Frontal cortex (tissue), 4 donors: ENCODE results near the gene MAP2K3. TPM values are rescaled to one million over a fixed set of nuclear protein-coding genes. Genes with fewer than 3 reads are reported as not detected.
"Not testable (repeated sequence)": the region's sequence is repeated elsewhere in the genome, so short reads cannot be mapped to it uniquely, and the experiment has no call there.

ENCODE experiments used
- DNase-seq, 2 donors: peaks; one replicate each; pipeline ENCODE4 v3.0.0; 2012; ENCODE audit warnings: low spot score in 2 of 2
- FAIRE-seq: peaks from 2 replicates; lab custom pipeline; 2012; peaks lifted over from hg19 to GRCh38; lab: Jason Lieb, UNC
- total RNA-seq: library from RNA; depleted of rRNA; stranded (reverse); fragments of >200 nt; gene quantifications from one replicate; pipeline ENCODE4 v1.2.3, GENCODE V29; 2014
- donor health status: control.
- donor health status: control.
- donor health status: control.

MAP2K3 gene
- total RNA-seq, 1 donor from 2014 or later: 2.0 TPM

DNA sequence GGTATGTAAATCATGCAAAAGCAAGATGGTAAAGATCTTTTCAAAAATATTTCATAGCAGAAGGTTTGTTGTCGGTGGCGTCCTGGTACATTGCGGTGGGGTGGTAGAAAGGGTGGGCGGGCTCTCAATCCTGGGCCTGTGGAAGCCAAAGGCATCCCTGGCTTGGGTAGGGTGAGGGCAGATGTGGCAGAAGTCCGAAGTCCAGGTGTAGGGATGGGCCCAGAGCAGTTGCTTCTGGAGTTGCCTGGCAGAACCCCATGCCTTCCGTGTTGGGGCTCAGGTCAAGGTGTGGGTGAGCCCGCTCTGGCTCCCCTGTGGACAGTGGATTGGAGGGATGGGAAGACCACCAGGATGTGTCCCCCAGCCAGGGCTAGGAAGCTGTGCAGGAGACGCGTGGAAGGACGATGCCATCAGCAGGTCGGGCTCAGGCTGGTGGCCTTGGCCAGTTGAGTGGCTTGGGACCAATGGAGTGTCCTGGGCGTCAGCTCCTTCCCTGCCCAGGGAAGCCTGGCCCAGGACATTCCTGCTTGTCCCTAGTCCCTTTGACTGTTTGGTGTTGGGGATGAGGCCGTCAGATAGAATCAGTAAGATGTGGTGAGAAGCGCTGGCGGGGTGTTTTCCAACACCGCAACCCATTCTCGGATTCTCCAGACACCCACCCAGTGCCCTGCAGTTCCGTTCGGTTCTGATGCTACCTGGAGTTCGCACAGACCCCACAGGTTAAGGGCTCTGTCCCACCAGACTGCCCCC lies 21.1 kb downstream of the MAP2K3 start:
- FAIRE-seq, DNase-seq: not testable (repeated sequence)

DNA sequence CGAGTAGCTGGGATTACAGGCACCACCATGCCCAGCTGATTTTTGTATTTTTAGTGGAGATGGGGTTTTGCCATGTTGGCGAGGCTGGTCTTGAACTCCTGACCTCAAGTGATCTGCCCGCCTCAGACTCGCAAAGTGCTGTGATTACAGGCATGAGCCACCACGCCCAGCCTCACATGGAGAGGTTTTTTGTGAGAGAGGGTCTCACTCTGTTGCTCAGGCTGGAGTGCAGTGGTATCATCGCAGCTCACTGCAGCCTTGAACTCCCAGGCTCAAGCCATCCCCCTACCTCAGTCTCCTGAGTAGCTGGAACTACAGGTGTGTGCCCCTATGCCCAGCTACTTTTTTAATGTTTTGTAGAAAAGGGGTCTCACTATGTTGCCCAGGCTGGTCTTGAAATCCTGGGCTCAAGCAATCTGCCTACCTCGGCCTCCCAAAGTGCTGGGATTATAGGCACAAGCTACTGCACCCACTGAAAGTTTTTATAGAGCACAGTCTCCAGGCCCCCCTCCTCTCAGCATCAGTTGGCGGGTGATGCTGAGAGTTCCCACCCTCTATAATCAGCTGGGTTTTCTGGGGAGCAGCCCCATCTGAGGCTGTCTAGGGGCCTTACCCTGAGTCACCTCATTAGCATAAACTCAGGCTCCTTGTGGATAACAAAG lies 22.2 kb downstream of the MAP2K3 start:
- DNase-seq, FAIRE-seq: not testable (repeated sequence)

DNA sequence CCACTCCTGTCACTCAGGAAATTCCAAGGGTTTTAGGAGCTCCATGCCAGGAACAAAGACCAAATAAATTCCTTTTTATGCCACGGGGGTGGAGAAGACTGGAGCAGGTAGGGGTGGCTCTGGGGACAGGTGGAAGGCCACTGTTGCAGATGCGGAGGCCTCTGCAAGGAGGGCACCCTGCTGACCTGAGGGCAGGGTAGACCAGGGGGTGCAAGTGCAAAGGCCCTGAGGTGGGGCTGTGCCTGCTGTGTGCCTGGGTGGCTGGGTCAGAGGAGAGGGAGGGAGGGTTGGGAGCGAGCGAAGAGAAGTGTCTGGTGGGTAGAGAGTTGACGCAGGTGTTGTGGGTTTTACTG lies 22.7 kb downstream of the MAP2K3 start:
- not testable (repeated sequence) for DNase-seq, FAIRE-seq

DNA sequence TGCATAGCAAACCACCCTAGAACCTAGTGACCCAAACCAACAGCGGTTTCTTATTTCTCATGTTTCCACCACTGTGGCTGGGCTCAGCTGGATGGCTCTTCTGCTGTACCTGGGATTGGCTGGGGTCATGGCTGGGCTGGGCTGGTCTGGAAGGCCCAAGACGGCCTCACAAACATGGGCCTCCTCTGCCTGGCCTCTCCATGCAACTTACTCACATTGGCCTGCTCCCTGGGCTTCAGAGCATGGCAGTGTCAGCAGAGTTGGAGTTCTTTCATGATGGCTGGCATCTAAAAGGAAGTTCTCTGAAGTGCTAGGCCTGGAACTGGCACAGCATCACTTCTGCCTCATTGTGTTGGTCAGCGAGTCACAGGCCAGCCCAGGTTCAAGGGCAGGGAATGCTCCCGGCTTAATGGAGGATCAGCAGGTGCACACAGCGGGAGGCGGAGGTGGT lies 24.4 kb downstream of the MAP2K3 start:
- not testable (repeated sequence) for DNase-seq, FAIRE-seq

DNA sequence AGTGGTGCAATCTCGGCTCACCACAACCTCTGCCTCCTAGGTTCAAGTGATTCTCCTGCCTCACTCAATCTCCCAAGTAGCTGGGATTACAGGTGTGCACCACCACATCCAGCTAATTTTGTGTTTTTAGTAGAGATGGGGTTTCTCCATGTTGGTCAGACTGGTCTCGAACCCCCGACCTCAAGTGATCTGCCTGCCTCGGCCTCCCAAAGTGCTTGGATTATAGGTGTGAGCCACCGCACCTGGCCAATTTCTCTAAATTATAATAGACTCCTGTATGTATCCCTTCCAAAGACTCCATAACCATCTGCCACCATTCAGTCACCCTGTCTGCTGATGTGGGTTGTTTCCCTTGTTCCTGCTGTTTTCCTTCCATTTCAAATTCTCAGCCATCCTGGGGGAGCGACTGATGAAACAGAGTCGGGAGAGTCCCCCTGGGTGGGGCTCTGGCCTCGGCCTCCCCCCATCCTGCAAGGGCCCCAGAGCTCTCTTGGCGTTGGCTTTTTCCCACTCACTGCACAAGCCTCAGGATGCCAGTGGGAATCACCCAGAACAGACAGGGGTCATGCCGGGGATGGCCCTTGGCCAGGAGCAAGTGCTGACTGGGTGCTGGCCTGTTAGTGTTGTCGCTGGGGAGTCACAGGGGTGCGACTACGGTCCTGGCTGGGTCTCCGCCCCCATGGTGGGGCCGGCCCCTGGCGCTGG lies 25.7 kb downstream of the MAP2K3 start:
- DNase-seq, FAIRE-seq: not testable (repeated sequence)

DNA sequence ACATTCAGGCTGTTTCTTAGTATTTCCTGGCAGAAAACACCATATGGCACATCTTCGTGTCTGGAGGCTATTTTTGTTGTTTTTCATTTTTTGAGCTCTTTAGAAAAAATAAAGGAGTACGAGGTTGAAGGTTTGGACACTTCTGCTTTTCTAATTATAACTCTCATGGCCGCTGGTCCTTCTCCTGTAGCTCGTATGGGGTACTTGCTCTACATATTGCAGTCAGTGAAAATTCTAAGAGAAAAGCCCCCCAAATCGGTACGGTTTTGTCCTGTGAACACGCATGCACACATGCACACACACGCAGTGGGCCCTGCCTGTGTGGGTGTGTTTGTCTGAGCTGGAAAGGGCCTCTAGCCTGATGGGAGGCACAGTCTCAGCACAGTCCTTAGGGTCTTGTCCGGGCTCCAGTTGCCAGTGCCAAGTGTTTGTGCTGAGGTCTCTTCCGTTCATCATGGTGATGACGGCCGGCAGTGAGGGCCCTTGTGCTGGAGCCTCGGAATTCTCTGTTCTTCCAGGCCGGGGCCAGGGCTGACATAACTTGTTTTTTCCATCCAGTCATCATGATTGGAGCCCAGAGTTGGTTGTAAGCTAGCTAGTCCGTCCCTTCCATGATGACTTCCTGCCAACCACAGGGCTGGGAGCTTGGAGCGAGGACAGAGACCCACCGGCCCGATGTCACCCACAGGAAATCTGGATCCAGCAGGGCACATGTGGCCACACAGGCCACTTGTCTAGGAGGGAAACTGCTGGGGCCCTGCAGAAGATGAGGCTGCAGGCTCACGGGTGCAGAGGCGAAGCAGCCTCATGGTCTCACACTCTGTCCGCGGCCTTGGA lies 26.5 kb downstream of the MAP2K3 start:
- FAIRE-seq, DNase-seq: not testable (repeated sequence)

DNA sequence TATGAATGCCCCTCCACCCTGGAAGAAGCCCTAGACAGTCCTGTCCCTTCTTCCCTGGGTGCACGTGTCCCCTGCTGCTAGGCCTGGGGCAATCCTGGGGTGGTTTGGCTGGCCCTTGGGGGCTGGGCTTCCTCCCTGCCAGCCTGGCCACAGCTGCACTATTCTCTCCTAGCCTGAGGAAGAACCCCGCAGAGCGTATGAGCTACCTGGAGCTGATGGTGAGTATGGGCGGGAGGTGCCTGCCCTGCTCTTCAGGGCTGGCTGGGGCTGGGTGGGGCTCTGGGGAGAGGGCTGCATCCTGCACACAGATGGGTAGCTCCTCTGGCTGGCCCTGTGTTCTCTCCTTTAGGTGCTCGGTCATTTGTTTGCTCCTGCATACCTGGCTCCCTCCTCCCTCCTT lies 28.8 kb downstream of the MAP2K3 start:
- DNase-seq (no peak), FAIRE-seq (no peak)

DNA sequence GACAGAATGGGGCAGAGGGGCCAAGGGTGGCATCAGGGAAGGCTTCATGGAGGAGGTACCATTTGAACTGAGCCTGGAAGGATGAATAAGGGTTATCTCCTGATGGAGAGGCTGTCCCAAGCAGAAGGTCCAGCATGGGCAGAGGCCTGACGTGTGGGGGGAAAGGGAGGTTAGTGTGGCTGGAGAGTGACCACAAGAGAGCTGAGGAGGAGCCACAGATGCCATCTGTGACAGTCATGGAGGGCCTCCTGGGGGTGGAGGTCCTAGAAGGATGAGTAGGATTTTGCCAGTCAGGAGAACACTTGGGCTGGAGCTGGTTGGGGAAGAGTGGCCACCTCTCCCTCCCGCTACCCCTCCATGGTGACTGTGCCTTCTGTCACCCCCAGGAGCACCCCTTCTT lies 29.2 kb downstream of the MAP2K3 start:
- DNase-seq, FAIRE-seq: not testable (repeated sequence)

DNA sequence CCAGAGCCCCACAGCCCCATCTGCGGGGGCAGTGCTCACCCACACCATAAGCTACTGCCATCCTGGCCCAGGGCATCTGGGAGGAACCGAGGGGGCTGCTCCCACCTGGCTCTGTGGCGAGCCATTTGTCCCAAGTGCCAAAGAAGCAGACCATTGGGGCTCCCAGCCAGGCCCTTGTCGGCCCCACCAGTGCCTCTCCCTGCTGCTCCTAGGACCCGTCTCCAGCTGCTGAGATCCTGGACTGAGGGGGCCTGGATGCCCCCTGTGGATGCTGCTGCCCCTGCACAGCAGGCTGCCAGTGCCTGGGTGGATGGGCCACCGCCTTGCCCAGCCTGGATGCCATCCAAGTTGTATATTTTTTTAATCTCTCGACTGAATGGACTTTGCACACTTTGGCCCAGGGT lies 29.8 kb downstream of the MAP2K3 start:
- not testable (repeated sequence) for DNase-seq, FAIRE-seq

DNA sequence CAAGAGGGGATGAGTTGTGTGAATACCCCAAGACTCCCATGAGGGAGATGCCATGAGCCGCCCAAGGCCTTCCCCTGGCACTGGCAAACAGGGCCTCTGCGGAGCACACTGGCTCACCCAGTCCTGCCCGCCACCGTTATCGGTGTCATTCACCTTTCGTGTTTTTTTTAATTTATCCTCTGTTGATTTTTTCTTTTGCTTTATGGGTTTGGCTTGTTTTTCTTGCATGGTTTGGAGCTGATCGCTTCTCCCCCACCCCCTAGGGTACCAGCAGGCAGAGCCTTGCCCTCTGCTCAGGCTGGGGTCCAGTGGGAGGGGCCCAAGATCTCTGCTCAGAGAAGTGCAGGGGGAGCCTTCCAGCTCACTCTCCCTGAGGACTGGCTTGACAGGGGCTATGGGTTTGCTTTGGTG lies 30.2 kb downstream of the MAP2K3 start:
- not testable (repeated sequence) for FAIRE-seq, DNase-seq

DNA sequence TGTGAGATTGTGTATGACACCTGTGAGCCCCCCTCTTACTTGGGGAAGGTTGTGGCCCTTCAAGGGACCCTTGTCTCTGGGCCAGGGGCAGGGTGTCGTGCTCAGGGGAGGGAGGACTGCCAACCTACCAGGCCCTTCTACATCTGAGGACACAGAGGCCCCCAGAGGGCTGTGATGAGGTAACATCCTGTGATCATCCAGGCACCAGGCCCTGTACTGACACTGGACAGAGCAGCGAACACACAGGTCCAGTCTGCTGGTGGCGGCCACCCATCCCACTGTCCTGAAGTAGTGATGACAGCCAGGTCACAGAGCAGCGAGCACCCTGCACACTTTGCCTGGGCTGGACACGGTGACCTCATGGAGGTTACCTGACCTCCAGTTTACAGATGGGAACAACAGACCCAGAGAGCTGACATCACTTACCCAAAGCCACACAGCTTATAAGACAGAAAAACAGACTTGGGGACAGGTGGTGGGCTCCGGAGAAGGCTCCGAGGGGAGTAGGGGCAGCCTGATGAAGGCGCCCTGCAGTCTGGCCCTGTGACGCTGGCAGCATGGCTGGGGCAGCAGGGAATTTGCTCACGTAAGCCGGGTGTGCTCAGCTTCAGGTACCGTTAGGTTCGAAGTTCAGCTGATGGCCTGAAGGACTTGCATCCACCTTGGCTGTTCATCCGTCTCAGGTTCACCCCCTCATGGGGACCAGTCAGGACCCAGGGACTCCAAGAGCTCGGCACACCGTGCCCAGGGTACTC lies 30.9 kb downstream of the MAP2K3 start:
- not testable (repeated sequence) for DNase-seq, FAIRE-seq

DNA sequence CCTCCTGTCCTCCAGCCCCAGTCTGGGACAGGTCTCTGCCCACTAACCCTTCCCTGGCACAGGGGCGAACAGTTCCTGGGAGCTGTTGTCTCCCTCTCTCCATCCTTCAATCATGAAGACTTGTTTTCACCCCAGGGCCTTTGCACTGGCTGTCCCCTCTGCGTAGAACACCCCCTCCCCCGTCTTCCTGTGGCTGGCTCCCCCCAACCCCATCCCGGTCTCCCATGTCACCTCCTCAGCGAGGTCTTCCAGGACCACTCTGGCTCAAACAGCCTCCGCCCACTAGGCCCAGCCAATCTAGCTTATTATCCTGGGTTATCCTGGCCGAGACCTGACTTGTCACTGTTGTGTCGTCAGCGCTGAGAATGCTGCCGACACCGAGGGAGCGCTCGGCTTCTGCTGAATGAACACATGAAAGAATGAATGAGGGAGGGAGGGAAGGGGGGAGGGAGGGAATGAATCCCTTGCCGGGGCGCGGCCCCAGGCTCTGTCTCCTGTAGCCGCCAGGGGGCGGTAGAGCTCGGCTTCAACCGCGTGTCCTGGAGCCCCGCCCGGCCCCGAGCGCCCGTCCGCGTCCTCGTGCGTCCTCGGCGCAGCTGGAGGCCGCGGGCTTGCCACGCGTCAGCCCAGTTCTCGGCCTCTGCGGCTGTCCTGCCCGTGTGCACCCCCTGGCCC lies 31.8 kb downstream of the MAP2K3 start:
- DNase-seq, FAIRE-seq: not testable (repeated sequence)

DNA sequence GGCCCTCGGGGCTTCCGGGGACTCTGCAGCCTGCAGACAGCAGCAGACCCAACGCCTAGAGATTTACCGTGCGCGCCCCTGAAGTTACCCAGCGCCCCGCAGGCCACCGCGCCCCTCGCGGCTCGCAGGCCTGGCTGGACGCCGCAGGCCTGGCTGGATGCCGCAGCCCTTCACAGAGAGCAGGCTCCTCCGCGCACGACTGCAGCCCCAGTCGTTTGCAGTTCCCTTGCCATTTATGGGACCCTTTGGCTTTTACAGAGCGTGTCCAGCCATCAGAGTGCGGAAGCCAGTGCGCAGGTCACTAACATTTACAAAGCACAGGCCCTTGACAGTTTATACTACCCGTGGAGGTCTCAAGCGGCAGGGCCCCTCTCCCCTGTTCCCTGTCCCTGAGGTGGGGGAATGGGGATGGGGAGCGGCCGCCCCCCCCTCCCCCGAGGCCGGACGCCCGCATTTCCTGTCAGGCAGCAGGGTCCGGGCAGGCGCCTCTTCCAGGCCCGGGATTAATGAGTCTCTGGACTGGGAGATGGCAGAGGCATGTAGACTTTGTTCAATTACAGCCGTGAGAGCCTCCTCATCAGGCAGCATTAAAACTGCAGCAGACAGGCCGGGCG lies 32.5 kb downstream of the MAP2K3 start:
- FAIRE-seq, DNase-seq: not testable (repeated sequence)

DNA sequence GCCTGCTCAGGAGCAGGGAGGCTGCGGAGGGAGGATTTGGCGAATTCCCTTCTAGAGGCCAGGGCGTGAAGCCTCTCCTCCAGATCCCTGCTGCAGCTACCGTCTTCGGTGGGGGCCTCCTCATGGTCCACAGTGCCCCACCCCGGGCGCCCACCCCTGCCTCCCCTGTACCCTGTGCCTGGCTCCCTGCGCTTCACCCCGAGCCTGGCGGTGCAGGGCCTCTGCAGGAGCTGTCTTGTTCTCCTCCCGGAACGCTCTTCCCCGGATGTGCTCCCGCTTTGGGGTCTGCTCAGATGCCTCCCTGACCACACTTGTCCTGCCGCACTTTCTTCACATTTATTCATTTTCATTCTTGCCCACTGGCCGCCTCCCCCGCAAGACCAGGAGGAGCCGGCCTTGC lies 33.3 kb downstream of the MAP2K3 start:
- FAIRE-seq, DNase-seq: not testable (repeated sequence)

DNA sequence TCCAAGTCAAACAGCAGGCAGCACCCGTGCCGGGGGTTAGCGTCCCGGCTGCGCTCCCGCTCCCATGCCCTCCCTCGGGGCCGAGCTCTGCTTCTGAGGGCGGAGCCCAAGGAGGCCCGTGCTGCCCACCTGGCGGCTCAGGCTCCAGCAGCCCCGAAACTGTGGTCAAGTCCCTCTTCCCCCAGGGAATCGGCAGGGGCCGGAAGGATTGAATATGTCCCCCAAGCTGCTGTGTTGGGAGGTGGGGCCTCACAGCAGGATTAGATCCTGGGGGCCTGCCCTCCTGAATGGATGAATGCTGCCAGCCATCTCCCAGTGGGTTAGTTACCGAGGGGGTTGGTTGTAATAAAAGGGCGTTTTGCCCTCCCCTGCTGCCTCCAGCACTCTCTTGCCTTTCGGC lies 33.9 kb downstream of the MAP2K3 start:
- DNase-seq (no peak), FAIRE-seq (no peak)

DNA sequence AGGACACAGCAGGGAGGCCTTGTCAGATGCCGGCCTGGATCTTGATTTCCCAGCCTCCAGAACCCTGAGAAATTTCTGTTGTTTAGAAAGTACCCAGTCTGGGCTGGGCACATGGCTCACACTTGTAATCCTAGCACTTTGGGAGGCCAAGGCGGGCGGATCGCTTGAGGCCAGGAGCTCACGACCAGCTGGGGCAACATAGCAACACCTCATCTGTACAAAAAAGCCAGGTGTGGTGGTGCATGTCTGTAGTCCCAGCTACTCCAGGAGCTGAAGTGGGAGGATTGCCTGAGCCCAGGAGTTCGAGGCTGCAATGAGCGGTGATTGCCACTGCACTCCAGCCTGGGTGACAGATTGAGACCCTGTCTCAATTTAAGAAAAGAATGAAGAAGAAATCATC lies 34.3 kb downstream of the MAP2K3 start:
- not testable (repeated sequence) for FAIRE-seq, DNase-seq

DNA sequence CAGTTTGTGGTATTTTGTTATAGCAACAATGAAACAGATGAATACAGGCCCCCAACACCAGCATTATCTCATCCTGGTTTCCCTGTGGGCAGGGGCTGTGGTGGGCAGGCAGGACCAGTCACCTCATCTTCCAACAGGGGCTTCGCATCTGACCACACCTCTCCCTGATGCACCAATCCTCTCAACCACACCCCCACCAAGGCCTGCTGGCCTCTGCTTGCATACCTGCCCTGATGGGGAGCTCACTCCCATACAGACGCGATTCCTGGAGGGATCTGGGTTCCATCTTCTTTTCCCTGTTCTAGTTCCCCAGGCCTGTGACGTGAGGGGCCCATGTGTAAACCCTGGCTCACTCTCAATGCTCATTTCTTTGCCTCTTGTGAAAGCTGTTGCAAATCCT lies 34.7 kb downstream of the MAP2K3 start:
- not testable (repeated sequence) for DNase-seq, FAIRE-seq
